HEK293 (cell line): ENCODE measurements around the gene TRAF3IP3.

ENCODE experiments used
- GLIS1 ChIP-seq: fragments of 450-650 bp; formaldehyde crosslinking; IDR thresholded peaks from 2 replicates; pipeline ENCODE4 v1.5.1; 2016; ENCODE audit warnings: missing biosample characterization, missing genetic modification characterization
- KLF17 ChIP-seq: fragments of 450-650 bp; formaldehyde crosslinking; IDR thresholded peaks from 2 replicates; pipeline ENCODE4 v1.5.1; 2016; ENCODE audit warnings: missing biosample characterization, missing genetic modification characterization
- KLF9 ChIP-seq: fragments of 450-650 bp; formaldehyde crosslinking; IDR thresholded peaks from 2 replicates; pipeline ENCODE4 v1.5.1; 2016; ENCODE audit warnings: missing biosample characterization, missing genetic modification characterization, low read depth
- SCRT2 ChIP-seq: fragments of 450-650 bp; formaldehyde crosslinking; IDR thresholded peaks from 2 replicates; pipeline ENCODE4 v1.5.1; 2016; ENCODE audit warnings: missing biosample characterization, missing genetic modification characterization
- TCF7L2 ChIP-seq: IDR thresholded peaks from 2 replicates; pipeline ENCODE4 v1.6.1; 2011; ENCODE audit warnings: low read depth, mild to moderate bottlenecking, inconsistent platforms, low read length, moderate library complexity, borderline replicate concordance
- TRIM28 ChIP-seq: IDR thresholded peaks from 2 replicates; pipeline ENCODE4 v1.6.1; 2011; ENCODE audit warnings: low read length, control low read depth, borderline replicate concordance
- ZBTB20 ChIP-seq: fragments of 450-650 bp; formaldehyde crosslinking; IDR thresholded peaks from 2 replicates; pipeline ENCODE4 v1.5.1; 2016; ENCODE audit warnings: missing biosample characterization, missing genetic modification characterization
- ZIC2 ChIP-seq: fragments of 450-650 bp; formaldehyde crosslinking; IDR thresholded peaks from 2 replicates; pipeline ENCODE4 v1.5.1; 2016; ENCODE audit warnings: missing biosample characterization, missing genetic modification characterization
- ZNF10 ChIP-seq: fragments of 450-650 bp; formaldehyde crosslinking; IDR thresholded peaks from 2 replicates; pipeline ENCODE4 v1.5.1; 2017; ENCODE audit warnings: missing biosample characterization, missing genetic modification characterization
- ZNF114 ChIP-seq: fragments of 450-650 bp; formaldehyde crosslinking; IDR thresholded peaks from 2 replicates; pipeline ENCODE4 v1.5.0; 2017; ENCODE audit warnings: missing biosample characterization, missing genetic modification characterization
- ZNF140 ChIP-seq: fragments of 450-650 bp; formaldehyde crosslinking; IDR thresholded peaks from 2 replicates; pipeline ENCODE4 v1.5.1; 2016; ENCODE audit warnings: missing biosample characterization, missing genetic modification characterization
- ZNF157 ChIP-seq: fragments of 450-650 bp; formaldehyde crosslinking; IDR thresholded peaks from 2 replicates; pipeline ENCODE4 v1.5.1; 2016; ENCODE audit warnings: missing biosample characterization, missing genetic modification characterization
- ZNF16 ChIP-seq: fragments of 450-650 bp; formaldehyde crosslinking; IDR thresholded peaks from 2 replicates; pipeline ENCODE4 v1.5.1; 2016; ENCODE audit warnings: low read depth, missing biosample characterization, missing genetic modification characterization
- ZNF2 ChIP-seq: fragments of 450-650 bp; formaldehyde crosslinking; IDR thresholded peaks from 2 replicates; pipeline ENCODE4 v1.5.1; 2016; ENCODE audit warnings: missing biosample characterization, missing genetic modification characterization
- ZNF214 ChIP-seq: fragments of 450-650 bp; formaldehyde crosslinking; IDR thresholded peaks from 2 replicates; pipeline ENCODE4 v1.5.1; 2017; ENCODE audit warnings: missing biosample characterization, mild to moderate bottlenecking, missing genetic modification characterization, borderline replicate concordance
- ZNF280C ChIP-seq: fragments of 450-650 bp; formaldehyde crosslinking; IDR thresholded peaks from 2 replicates; pipeline ENCODE4 v1.5.1; 2016; ENCODE audit warnings: missing biosample characterization, missing genetic modification characterization
- ZNF366 ChIP-seq: fragments of 450-650 bp; formaldehyde crosslinking; conservative IDR thresholded peaks from 2 replicates; pipeline ENCODE4 v1.5.1; 2016; ENCODE audit warnings: missing biosample characterization, missing genetic modification characterization
- ZNF391 ChIP-seq: fragments of 450-650 bp; formaldehyde crosslinking; IDR thresholded peaks from 2 replicates; pipeline ENCODE4 v1.5.1; 2016; ENCODE audit warnings: low read depth, missing biosample characterization, missing genetic modification characterization, borderline replicate concordance
- ZNF423 ChIP-seq: fragments of 450-650 bp; formaldehyde crosslinking; IDR thresholded peaks from 2 replicates; pipeline ENCODE4 v1.5.1; 2016; ENCODE audit warnings: missing biosample characterization, missing genetic modification characterization
- ZNF433 ChIP-seq: fragments of 450-650 bp; formaldehyde crosslinking; IDR thresholded peaks from 2 replicates; pipeline ENCODE4 v1.5.1; 2016; ENCODE audit warnings: missing biosample characterization, missing genetic modification characterization, low read depth
- ZNF510 ChIP-seq: fragments of 450-650 bp; formaldehyde crosslinking; IDR thresholded peaks from 2 replicates; pipeline ENCODE4 v1.5.1; 2018; ENCODE audit warnings: mild to moderate bottlenecking, missing genetic modification characterization, missing biosample characterization; ENCODE audit not compliant: insufficient replicate concordance
- ZNF518A ChIP-seq: fragments of 450-650 bp; formaldehyde crosslinking; conservative IDR thresholded peaks from 2 replicates; pipeline ENCODE4 v1.5.1; 2016; ENCODE audit warnings: low read depth, missing biosample characterization, missing genetic modification characterization
- ZNF548 ChIP-seq: fragments of 450-650 bp; formaldehyde crosslinking; IDR thresholded peaks from 2 replicates; pipeline ENCODE4 v1.5.1; 2016; ENCODE audit warnings: missing biosample characterization, missing genetic modification characterization
- ZNF571 ChIP-seq: fragments of 450-650 bp; formaldehyde crosslinking; IDR thresholded peaks from 2 replicates; pipeline ENCODE4 v1.5.0; 2017; ENCODE audit warnings: missing biosample characterization, missing genetic modification characterization
- ZNF792 ChIP-seq: fragments of 450-650 bp; formaldehyde crosslinking; IDR thresholded peaks from 2 replicates; pipeline ENCODE4 v1.5.1; 2016; ENCODE audit warnings: missing biosample characterization, missing genetic modification characterization
- ZNF830 ChIP-seq: fragments of 450-650 bp; IDR thresholded peaks from 2 replicates; pipeline ENCODE4 v1.5.0; 2018; ENCODE audit warnings: missing biosample characterization, missing genetic modification characterization, low read depth, mild to moderate bottlenecking, moderate library complexity
- ZXDB ChIP-seq: fragments of 450-650 bp; formaldehyde crosslinking; IDR thresholded peaks from 2 replicates; pipeline ENCODE4 v1.5.1; 2016; ENCODE audit warnings: missing biosample characterization, missing genetic modification characterization
- TF ChIP-seq, protein P1 (sequence below): fragments of 450-650 bp; formaldehyde crosslinking; IDR thresholded peaks from 2 replicates; pipeline ENCODE4 v1.5.1; 2016; ENCODE audit warnings: missing biosample characterization, missing genetic modification characterization
- TF ChIP-seq, protein P2 (sequence below): fragments of 450-650 bp; formaldehyde crosslinking; IDR thresholded peaks from 2 replicates; pipeline ENCODE4 v1.5.1; 2016; ENCODE audit warnings: missing biosample characterization, missing genetic modification characterization

TRAF3IP3 gene

GRCh38 chr1:209808059-209808581, 52.3 kb downstream of the TRAF3IP3 start (continued):
- TF ChIP-seq ZNF518A (tag by site-specific recombination) (no peak; the same call in 1 of the 2 replicates), ZNF792 (peak; percentile 93), ZNF510 (no peak), ZNF214 (no peak), ZNF2 (no peak), ZNF571 (tag by site-specific recombination) (no peak), ZNF423 (tag by site-specific recombination) (no peak), SCRT2 (tag by site-specific recombination) (peak; percentile 53), ZNF157 (tag by site-specific recombination) (no peak), ZNF366 (tag by site-specific recombination) (peak; percentile 82), ZNF114 (no peak), ZNF140 (tag by site-specific recombination) (no peak), KLF17 (tag by site-specific recombination) (peak; percentile 50; the same call in 1 of the 2 replicates), ZXDB (tag by site-specific recombination) (peak; percentile 54; the same call in 1 of the 2 replicates), TRIM28 (peak; percentile 63; the same call in 1 of the 2 replicates), ZNF433 (tag by site-specific recombination) (no peak), GLIS1 (tag by site-specific recombination) (no peak), ZNF391 (tag by site-specific recombination) (no peak), TCF7L2 (no peak), ZBTB20 (tag by site-specific recombination) (no peak), KLF9 (tag by site-specific recombination) (no peak), ZNF280C (tag by site-specific recombination) (no peak), ZNF10 (tag by site-specific recombination) (no peak), ZIC2 (no peak), ZNF830 (tag by site-specific recombination) (no peak), ZNF16 (no peak), ZNF548 (tag by site-specific recombination) (no peak)
- TF ChIP-seq, protein P1, sequence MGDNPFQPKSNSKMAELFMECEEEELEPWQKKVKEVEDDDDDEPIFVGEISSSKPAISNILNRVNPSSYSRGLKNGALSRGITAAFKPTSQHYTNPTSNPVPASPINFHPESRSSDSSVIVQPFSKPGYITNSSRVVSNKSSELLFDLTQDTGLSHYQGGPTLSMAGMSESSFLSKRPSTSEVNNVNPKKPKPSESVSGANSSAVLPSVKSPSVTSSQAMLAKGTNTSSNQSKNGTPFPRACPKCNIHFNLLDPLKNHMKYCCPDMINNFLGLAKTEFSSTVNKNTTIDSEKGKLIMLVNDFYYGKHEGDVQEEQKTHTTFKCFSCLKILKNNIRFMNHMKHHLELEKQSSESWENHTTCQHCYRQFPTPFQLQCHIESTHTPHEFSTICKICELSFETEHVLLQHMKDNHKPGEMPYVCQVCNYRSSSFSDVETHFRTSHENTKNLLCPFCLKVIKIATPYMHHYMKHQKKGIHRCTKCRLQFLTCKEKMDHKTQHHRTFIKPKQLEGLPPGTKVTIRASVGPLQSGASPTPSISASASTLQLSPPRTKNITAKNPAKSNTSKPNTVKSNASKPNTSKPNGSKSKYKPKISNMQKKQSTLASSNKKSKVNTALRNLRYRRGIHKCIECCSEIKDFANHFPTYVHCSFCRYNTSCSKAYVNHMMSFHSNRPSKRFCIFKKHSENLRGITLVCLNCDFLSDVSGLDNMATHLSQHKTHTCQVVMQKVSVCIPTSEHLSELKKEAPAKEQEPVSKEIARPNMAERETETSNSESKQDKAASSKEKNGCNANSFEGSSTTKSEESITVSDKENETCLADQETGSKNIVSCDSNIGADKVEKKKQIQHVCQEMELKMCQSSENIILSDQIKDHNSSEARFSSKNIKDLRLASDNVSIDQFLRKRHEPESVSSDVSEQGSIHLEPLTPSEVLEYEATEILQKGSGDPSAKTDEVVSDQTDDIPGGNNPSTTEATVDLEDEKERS (tag by site-specific recombination): no peak
- TF ChIP-seq, protein P2, sequence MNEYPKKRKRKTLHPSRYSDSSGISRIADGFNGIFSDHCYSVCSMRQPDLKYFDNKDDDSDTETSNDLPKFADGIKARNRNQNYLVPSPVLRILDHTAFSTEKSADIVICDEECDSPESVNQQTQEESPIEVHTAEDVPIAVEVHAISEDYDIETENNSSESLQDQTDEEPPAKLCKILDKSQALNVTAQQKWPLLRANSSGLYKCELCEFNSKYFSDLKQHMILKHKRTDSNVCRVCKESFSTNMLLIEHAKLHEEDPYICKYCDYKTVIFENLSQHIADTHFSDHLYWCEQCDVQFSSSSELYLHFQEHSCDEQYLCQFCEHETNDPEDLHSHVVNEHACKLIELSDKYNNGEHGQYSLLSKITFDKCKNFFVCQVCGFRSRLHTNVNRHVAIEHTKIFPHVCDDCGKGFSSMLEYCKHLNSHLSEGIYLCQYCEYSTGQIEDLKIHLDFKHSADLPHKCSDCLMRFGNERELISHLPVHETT (tag by site-specific recombination): no peak
